Left lobe of liver (tissue), 2 donors: Measurements from ENCODE around the gene OR2S2. TPM values are rescaled to one million over a fixed set of nuclear protein-coding genes. Genes with fewer than 3 reads are reported as not detected.

Source experiments
- ATAC-seq: fragments of 200-7000 bp; cut with Tn5 transposase; one replicate; pipeline ENCODE4 v1.9.1; 2020; ENCODE audit warnings: mild to moderate bottlenecking, moderate library complexity
- DNase-seq: peaks from one replicate; pipeline ENCODE4 v3.0.0-alpha.2; 2020; ENCODE audit warnings: low spot score
- total RNA-seq: library from RNA; stranded (reverse); gene quantifications from one replicate; pipeline ENCODE4 v1.2.1, GENCODE V29; 2021
- donor health status: DM: no; HTN: no; CAD: no; lungs with moderate emphysema.
- donor health status: DM: no; HTN: yes; CAD: no.

OR2S2 gene
- total RNA-seq, 1 donor from 2014 or later, result not detected

DNA sequence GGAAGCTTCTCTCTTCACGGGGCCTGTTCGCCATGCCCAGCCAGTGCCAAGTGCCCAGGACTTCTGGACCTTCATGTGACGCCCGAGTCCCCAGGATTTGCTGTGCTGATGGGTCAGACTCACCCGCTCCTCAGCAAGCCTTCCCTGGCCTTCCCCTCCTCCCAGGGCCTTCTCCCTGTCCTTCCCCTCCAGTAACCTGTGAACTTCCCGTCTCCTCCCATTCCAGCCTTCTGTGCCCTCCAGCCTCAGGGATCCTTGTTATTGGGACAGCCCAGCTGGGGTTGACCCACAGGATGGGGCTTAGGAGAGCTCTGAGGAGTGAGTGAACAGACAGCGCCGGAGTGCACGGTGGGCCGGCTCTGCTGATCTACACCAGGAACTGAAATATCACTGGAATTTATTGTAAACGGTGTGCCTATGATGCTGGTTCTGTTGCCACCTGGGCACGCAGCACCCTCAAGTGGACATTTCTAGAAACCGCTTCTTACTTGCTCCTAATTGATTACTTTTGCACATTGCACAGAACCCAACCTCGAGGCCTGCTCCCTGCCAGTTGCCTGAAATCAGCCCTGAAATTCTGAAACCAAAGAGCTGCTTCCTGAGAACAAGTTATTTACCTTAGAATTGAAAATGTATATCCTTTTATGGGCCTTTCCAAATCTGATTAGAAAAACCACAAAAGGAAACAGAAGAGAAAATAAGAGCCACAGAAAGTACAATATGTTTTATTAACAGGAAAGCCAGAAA, 47.2 kb downstream of the OR2S2 start:
- DNase-seq (peak; percentile 67), ATAC-seq (peak; percentile 65)

DNA sequence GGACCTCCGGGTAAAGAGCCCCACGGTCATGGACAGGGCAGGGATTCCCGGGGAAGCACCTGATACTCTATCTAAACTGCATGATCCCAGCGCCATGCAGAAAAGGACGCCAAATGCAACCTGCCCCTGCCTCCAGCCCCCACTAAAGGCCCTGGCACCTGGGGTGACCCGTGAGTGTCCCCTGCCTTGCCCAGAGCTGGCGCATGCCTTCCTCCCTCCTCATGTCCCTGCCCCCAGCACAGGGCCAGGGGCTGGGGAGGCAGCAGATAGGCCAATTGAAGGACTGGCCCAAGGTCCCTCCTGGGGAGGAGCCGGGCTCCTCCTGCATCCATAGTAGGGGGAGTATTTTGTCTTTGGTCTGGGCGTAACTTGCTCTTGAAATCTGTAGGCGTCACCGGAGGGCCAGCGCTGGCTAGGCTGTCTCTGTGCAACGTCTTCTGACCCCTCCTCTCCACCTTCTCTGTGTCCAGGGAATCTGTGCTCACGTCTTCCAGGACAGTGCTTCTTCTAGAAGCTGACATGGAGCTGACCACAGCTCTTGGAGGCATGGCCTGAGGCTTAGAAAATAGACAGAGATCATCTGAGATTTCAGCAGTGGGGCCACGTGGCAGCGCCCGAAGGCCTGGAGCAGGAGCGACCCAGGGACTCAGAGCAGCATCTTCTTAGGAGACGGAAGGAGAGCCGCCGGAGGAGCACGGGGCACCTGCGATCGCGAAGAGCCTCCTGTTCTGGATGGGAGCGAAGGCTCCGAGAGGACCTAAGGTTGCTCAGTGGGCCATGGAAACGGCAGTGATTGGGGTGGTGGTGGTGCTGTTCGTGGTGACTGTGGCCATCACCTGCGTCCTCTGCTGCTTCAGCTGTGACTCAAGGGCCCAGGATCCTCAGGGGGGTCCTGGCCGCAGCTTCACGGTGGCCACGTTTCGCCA, 48.0 kb downstream of the OR2S2 start:
- no peak for ATAC-seq
- no peak for DNase-seq

DNA sequence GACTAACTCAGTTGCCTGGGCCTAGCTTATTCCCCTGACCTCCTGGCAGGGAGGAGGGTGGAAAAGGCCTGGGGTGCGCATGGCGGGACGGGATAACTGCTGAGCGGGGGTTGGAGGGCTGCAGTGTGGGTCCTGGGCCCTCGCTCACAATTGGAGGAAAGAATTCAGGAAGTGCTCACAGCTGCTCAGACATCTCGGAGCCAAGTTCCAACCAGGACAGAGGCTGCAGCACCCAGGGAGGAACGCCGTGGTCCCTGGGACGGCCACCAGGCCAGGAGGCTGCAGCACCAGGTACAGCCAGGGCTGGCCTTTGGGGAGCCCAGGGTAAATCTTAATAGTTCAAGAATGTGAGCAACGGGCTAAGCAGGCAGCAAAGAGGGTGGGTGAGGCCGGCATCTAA, 48.7 kb downstream of the OR2S2 start, which contains the start of gene SPAAR:
SPAAR (plus strand) TSS at position 217 of the 400 bp plus-strand sequence. CDS start 974 bp downstream, outside the sequence.
- no peak for DNase-seq
- ATAC-seq, result no peak

DNA sequence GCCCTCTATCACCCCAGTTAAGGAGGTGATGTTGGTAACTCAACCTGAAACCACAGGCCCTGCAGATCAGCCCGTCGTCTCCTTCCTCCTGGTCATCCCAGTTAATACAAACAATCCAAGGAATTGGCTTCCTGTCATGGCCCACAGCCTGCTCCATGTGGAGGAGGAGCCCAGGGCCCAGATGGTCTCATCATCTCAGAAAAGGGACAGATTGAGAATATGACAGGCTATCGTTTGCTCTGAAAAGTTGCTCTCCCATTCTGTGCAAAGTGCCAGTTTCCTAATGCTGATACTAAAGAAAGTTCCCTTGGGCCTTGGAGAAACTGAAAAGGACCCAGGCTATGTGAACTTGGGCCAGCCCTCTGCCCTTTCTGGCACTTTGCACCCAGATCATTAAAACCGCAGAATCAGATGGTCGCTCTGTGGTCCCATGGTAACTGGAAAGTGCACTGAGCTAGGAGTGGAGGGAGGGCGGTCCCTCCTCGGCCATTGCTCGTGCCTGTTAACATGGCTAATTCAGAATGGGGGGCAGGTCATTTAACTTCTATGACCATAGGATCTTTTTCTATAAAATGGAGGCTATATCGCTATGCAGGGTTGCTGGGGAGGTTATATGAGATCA, 49.3 kb downstream of the OR2S2 start:
- no peak for DNase-seq
- ATAC-seq, result no peak

DNA sequence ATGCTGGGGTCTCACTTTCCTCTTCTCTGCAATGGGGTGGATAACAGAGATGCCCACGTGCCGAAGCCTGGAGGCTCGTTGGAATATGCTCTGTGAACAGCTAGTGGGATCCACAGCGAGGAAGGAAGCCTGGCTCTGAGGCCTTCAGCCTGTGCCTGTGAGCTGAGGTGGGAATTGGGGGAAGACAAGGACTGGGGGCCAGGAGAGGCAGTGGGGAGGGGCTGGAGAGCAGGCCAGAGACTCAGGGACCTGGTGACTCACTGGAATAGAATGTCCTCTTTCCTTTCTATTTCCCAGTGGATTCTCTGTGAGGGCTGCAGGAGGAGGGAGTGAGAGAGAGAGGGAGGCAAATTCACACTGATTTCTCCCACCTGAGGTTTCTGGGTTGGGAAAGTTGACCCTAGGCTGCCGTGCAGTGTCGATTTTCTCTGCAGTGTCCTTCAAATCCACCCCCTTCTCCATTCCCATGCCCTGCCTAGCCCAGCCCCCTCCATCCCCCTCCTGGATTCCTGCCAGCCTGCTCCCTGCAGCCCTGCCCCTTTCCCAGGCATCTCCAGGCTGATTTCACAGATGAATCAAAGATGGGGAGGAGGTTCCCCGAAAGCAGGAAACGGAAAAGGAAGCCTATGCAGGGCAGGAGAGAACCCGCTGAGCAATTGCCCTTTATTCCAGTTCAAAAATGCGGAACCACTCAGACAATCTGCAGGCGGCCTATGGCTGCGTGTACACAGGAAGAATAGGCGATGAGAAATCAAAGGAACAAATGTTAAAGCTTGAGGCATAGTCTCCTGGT, 50.0 kb downstream of the OR2S2 start:
- no peak for ATAC-seq
- DNase-seq, result no peak

Other genes with a start within 250 kb of the OR2S2 start
- gene TLN1, start 226.0 kb downstream of the OR2S2 start, total RNA-seq, result 107 TPM
- gene CREB3, start 225.5 kb downstream of the OR2S2 start, total RNA-seq, result 13.9 TPM
- gene GBA2, start 208.9 kb downstream of the OR2S2 start, total RNA-seq, result 44.0 TPM
- 14.5 TPM for gene RGP1, start 208.9 kb downstream of the OR2S2 start, total RNA-seq
- gene MSMP, start 203.9 kb downstream of the OR2S2 start, total RNA-seq, result 1.5 TPM
- 3.3 TPM for gene NPR2, start 166.6 kb downstream of the OR2S2 start, total RNA-seq
- 0.50 TPM for gene SPAG8, start 145.9 kb downstream of the OR2S2 start, total RNA-seq
- 71.5 TPM for gene HINT2, start 143.1 kb downstream of the OR2S2 start, total RNA-seq
- not detected for gene FAM221B, start 129.4 kb downstream of the OR2S2 start, total RNA-seq
- gene TMEM8B, start 128.9 kb downstream of the OR2S2 start, total RNA-seq, result 4.4 TPM
- not detected for gene OR13J1, start 87.8 kb downstream of the OR2S2 start, total RNA-seq
- gene HRCT1, start 52.0 kb downstream of the OR2S2 start, total RNA-seq, result 0.96 TPM
- gene SPAAR, start 48.7 kb downstream of the OR2S2 start, total RNA-seq, result 1.1 TPM
- 2.0 TPM for gene RECK, start 78.8 kb upstream of the OR2S2 start, total RNA-seq
- 1.5 TPM for gene GLIPR2, start 178.6 kb upstream of the OR2S2 start, total RNA-seq
- not detected for gene CCIN, start 211.2 kb upstream of the OR2S2 start, total RNA-seq
- 61.8 TPM for gene CLTA, start 232.8 kb upstream of the OR2S2 start, total RNA-seq